ENCODE measurements around the gene B3GALNT2.

Gene B3GALNT2

GRCh38 chr1:235407419-235407818 lies 96.8 kb downstream of the B3GALNT2 start:
- DNase-seq (ENCODE audit: low spot score) = no peak
- no peak for TF ChIP-seq CTCF (IDR thresholded peaks at IDR 0.05; ENCODE audit: extremely low read depth, missing control alignments)

GRCh38 chr1:235404190-235404589 lies 100.1 kb downstream of the B3GALNT2 start:
- TF ChIP-seq CTCF (IDR thresholded peaks at IDR 0.05; ENCODE audit: extremely low read depth, missing control alignments) = no peak
- no peak for DNase-seq (ENCODE audit: low spot score)

- TF ChIP-seq CTCF (IDR thresholded peaks at IDR 0.05; ENCODE audit: extremely low read depth, missing control alignments) = no peak
- no peak for DNase-seq (ENCODE audit: low spot score)
Measured at GRCh38 chr1:235403593-235403992, 100.7 kb downstream of the B3GALNT2 start.

- no peak for TF ChIP-seq CTCF (IDR thresholded peaks at IDR 0.05; ENCODE audit: extremely low read depth, missing control alignments)
- no peak for DNase-seq (ENCODE audit: low spot score)
Measured at GRCh38 chr1:235402457-235403200, 101.6 kb downstream of the B3GALNT2 start.

- no peak for DNase-seq (ENCODE audit: low spot score)
- no peak for TF ChIP-seq CTCF (IDR thresholded peaks at IDR 0.05; ENCODE audit: extremely low read depth, missing control alignments)
Measured at GRCh38 chr1:235401251-235401650, 103.0 kb downstream of the B3GALNT2 start.
